HepG2 (cell line): ENCODE measurements around the gene RIMS3. TPM values are rescaled to one million over a fixed set of nuclear protein-coding genes. Genes with fewer than 3 reads are reported as not detected.

Experiments used
- CC2D1A ChIP-seq: sonication (generic); formaldehyde crosslinking; IDR thresholded peaks from 2 replicates; pipeline ENCODE4 v1.8.1; 2023; ENCODE audit warnings: mild to moderate bottlenecking, missing genetic modification reagents
- DZIP1 ChIP-seq: sonication (generic); formaldehyde crosslinking; IDR thresholded peaks from 2 replicates; pipeline ENCODE4 v1.5.0; 2020; ENCODE audit warnings: mild to moderate bottlenecking, missing genetic modification reagents
- NONO ChIP-seq, 2 experiments: fragments of 450-650 bp in 1 of 2; sonication (generic) in 1 of 2; formaldehyde crosslinking in 1 of 2; IDR thresholded peaks in 1 of 2; conservative IDR thresholded peaks in 1 of 2; 2 replicates each; pipeline versions ENCODE4 v1.6.1 to v1.8.0; 2017 to 2022; ENCODE audit warnings: mild to moderate bottlenecking in 1 of 2, missing genetic modification reagents in 1 of 2, moderate library complexity in 1 of 2
- SMC3 ChIP-seq: IDR thresholded peaks from 2 replicates; pipeline ENCODE4 v1.6.1; 2011; ENCODE audit warnings: low read length, improper control_type of control experiment
- TCF12 ChIP-seq, 2 experiments: fragments of 450-650 bp in 1 of 2; sonication (generic) in 1 of 2; formaldehyde crosslinking in 1 of 2; IDR thresholded peaks; 2 replicates each; pipeline versions ENCODE4 v1.6.1 to v1.8.0; 2017 to 2022; ENCODE audit warnings: antibody characterized with exemption in 1 of 2, mild to moderate bottlenecking in 1 of 2, missing genetic modification reagents in 1 of 2, moderate library complexity in 1 of 2
- TGIF2 ChIP-seq: IDR thresholded peaks from 2 replicates; pipeline ENCODE4 v1.6.1; 2016; ENCODE audit warnings: control low read depth, missing compliant biosample characterization
- XRCC5 ChIP-seq: fragments of 200-400 bp; formaldehyde crosslinking; optimal IDR thresholded peaks from 2 replicates; pipeline ENCODE3; 2017; ENCODE audit warnings: mild to moderate bottlenecking, low read length
- ZFP91 ChIP-seq: sonication (generic); formaldehyde crosslinking; IDR thresholded peaks from 2 replicates; pipeline ENCODE4 v1.9.0; 2022; ENCODE audit warnings: missing genetic modification reagents, mild to moderate bottlenecking, borderline replicate concordance
- ZNF280D ChIP-seq: sonication (generic); formaldehyde crosslinking; IDR thresholded peaks from 2 replicates; pipeline ENCODE4 v1.5.1; 2020; ENCODE audit warnings: mild to moderate bottlenecking, missing genetic modification reagents
- ZNF407 ChIP-seq: sonication (generic); formaldehyde crosslinking; IDR thresholded peaks from one replicate; pipeline ENCODE4 v1.5.1; 2020; ENCODE audit warnings: mild to moderate bottlenecking, missing genetic modification reagents; ENCODE audit errors: not compliant biosample characterization
- ZNF660 ChIP-seq: sonication (generic); formaldehyde crosslinking; IDR thresholded peaks from 2 replicates; pipeline ENCODE4 v1.5.1; 2020; ENCODE audit warnings: mild to moderate bottlenecking, low read depth, missing genetic modification reagents, borderline replicate concordance
- polyA plus RNA-seq, 8 experiments: library from polyadenylated mRNA; depleted of rRNA in 3 of 8; stranded (reverse) in 7 of 8; unstranded in 1 of 8; fragments of >200 nt; fragmentation: Illumina TruSeq in 4 of 8; extraction: Trizol in 4 of 8; gene quantifications; 2 replicates each; pipeline versions ENCODE4 v1.2.1 to v1.2.3, GENCODE V29; 2011 to 2016; ENCODE audit warnings: low read depth in 4 of 8, missing spikeins in 1 of 8, mixed read lengths in 1 of 8; ENCODE audit not compliant: insufficient read depth in 1 of 8
- total RNA-seq, 5 experiments: library from RNA; depleted of rRNA; stranded (reverse); fragments of >200 nt; fragmentation: Illumina TruSeq; extraction: Trizol; gene quantifications; 2 replicates each; pipeline ENCODE4 v1.2.3, GENCODE V29; 2016; ENCODE audit warnings: low read depth in 1 of 5

RIMS3 gene
- total and polyA plus RNA-seq, 2 of the 13 experiments (the other 11 are each of a cell fraction or from before 2014, with no cell fraction given): 2.1 to 5.4 TPM

GRCh38 chr1:40630488-40631223 is 34.8 kb downstream of the RIMS3 start (continued):
- TF ChIP-seq CC2D1A (CRISPR knock-in tag) (no peak), TGIF2 (CRISPR knock-in tag) (no peak), TCF12 (IDR thresholded peaks at IDR 0.05) (no peak), TCF12 (CRISPR knock-in tag; IDR thresholded peaks at IDR 0.05) (no peak), ZNF280D (CRISPR knock-in tag) (no peak), ZFP91 (CRISPR knock-in tag) (no peak), NONO (IDR thresholded peaks at IDR 0.05) (no peak), NONO (CRISPR knock-in tag; conservative IDR thresholded peaks at IDR 0.05) (0 out of 2 replicates have a peak, but pooled peaks have one; percentile 25), SMC3 (peak; percentile 76), XRCC5 (peak; percentile 34), ZNF660 (CRISPR knock-in tag) (no peak), DZIP1 (CRISPR knock-in tag) (no peak), ZNF407 (CRISPR knock-in tag) (no peak)
